Ovary (tissue), 9 donors: ENCODE data around the gene CFI. TPM values are rescaled to one million over a fixed set of nuclear protein-coding genes. Genes with fewer than 3 reads are reported as not detected.

Experiments used
- DNase-seq, 5 donors: peaks; one replicate each; pipeline ENCODE4 v3.0.0-alpha.2; 2019 to 2020
- H3K27ac ChIP-seq, 2 donors: fragments of 200-600 bp; one replicate each; pipeline versions ENCODE4 v1.5.1 to v1.8.0; 2019 to 2022
- H3K27me3 ChIP-seq: fragments of 200-600 bp; one replicate; pipeline ENCODE4 v1.8.0; 2022
- H3K36me3 ChIP-seq: fragments of 200-600 bp; sonication (generic); one replicate; pipeline ENCODE4 v1.5.1; 2019
- H3K4me1 ChIP-seq: one replicate; pipeline ENCODE4 v1.8.1; 2013; ENCODE audit warnings: mild to moderate bottlenecking, moderate library complexity; ENCODE audit not compliant: insufficient read depth
- H3K4me3 ChIP-seq: fragments of 200-600 bp; sonication (generic); one replicate; pipeline ENCODE4 v1.5.1; 2017
- H3K9me3 ChIP-seq, 2 donors: fragments of 200-600 bp in 1 of 2; sonication (generic) in 1 of 2; one replicate each; pipeline versions ENCODE4 v1.5.1 to v1.8.1; 2013 to 2019; ENCODE audit warnings: mild to moderate bottlenecking in 1 of 2, moderate library complexity in 1 of 2
- EP300 ChIP-seq: sonication (generic); formaldehyde crosslinking; IDR thresholded peaks from one replicate; pipeline ENCODE4 v1.6.1; 2017; ENCODE audit warnings: antibody characterized with exemption
- POLR2A ChIP-seq: fragments of 450-650 bp; IDR thresholded peaks from one replicate; pipeline ENCODE4 v1.6.1; 2017; ENCODE audit warnings: antibody characterized with exemption, mild to moderate bottlenecking, moderate library complexity
- WGBS, 3 donors: extraction: QIAGEN DNeasy Blood & Tissue Kit in 1 of 3; methylation state at CpG; one replicate each; pipeline versions ENCODE4 v1.1.5 to v1.1.7; 2013 to 2017; 5-methylcytosine and 5-hydroxymethylcytosine counted together
- intact Hi-C, 4 donors: fragments of 100-400 bp; cut with DNase I; formaldehyde crosslinking; loops; one replicate each; pipeline versions ENCODE4 v1.11.0 to v1.15.1; 2022 to 2023
- polyA plus RNA-seq, 2 donors: library from polyadenylated mRNA; stranded (reverse); fragments of 200-250 nt in 1 of 2; fragments of 350-450 nt in 1 of 2; fragmentation: Illumina TruSeq in 1 of 2; extraction: RNeasy Lipid Tissue Mini Kit (QIAGEN cat#74804) in 1 of 2; gene quantifications; one replicate each; pipeline ENCODE4 v1.2.3, GENCODE V29; 2013 to 2014
- total RNA-seq, 7 donors: library from RNA; depleted of rRNA in 2 of 7; stranded (reverse); fragments of >200 nt in 2 of 7; fragmentation: NEBNext Ultra II Directional in 3 of 7; extraction: Animal tissue kit (Norgen Biotek cat#: 25700) in 3 of 7; gene quantifications; one replicate each; pipeline versions ENCODE4 v1.1.0 to v1.2.4, GENCODE V29; 2016 to 2023
- TF ChIP-seq, protein P1 (sequence below), 3 donors: fragments of 450-650 bp in 2 of 3; fragments of 200-600 bp in 1 of 3; IDR thresholded peaks; one replicate each; pipeline versions ENCODE4 v1.5.1 to v1.8.0; 2016 to 2022; ENCODE audit warnings: antibody characterized with exemption in 3 of 3, mild to moderate bottlenecking in 1 of 3
- donor health status: DM: no; HTN: no; CAD: no; lungs with moderate emphysema.
- donor health status: DM: no; HTN: no; CAD: no.
- donor health status: Bipolar disorder and iron deficiency.
- donor health status: DM: yes; HTN: yes; CAD: no.
- donor health status: DM: no; HTN: no; CAD: no.
- donor health status: DM: yes; HTN: yes; CAD: no.

CFI gene
- total and polyA plus RNA-seq, 9 donors: 13.1 to 112 (median 38.2) TPM

DNA sequence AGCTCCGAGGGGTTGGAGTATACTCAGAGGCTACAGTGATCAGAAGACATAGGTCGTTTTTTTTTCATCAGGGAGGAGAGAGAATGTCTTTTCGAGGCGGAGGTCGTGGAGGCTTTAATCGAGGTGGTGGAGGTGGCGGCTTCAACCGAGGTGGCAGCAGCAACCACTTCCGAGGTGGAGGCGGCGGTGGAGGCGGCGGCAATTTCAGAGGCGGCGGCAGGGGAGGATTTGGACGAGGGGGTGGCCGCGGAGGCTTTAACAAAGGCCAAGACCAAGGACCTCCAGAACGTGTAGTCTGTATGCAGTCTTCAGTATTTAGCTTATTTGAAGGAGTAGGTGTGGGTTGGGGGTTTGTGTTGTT is 14.3 kb upstream of the CFI start:
- intact Hi-C loops: loop anchor here in 2 of 4 donors (5.0 to 10.0 kb wide), 3 partner anchors 81 to 384 kb away; partner anchors contain the start of genes CASP6 (in 2 of the 2), PLA2G12A (in 1 of the 2) and SEC24B (in 1 of the 2)
- Histone ChIP-seq H3K27me3 (no peaks in the 10 kb centered on the region), H3K4me1 (peaks cover 4% of the 10 kb centered on the region), H3K27ac (peak overlapping the region; percentile 23 to 72), H3K9me3 (no peaks in the 10 kb centered on the region), H3K36me3 (no peaks in the 10 kb centered on the region), H3K4me3 (peak overlapping the region; percentile 85)
- 0 to 1% (median 0%) methylated on average over 19 of the region's 19 CpGs for WGBS, 3 donors
- TF ChIP-seq, protein P1, sequence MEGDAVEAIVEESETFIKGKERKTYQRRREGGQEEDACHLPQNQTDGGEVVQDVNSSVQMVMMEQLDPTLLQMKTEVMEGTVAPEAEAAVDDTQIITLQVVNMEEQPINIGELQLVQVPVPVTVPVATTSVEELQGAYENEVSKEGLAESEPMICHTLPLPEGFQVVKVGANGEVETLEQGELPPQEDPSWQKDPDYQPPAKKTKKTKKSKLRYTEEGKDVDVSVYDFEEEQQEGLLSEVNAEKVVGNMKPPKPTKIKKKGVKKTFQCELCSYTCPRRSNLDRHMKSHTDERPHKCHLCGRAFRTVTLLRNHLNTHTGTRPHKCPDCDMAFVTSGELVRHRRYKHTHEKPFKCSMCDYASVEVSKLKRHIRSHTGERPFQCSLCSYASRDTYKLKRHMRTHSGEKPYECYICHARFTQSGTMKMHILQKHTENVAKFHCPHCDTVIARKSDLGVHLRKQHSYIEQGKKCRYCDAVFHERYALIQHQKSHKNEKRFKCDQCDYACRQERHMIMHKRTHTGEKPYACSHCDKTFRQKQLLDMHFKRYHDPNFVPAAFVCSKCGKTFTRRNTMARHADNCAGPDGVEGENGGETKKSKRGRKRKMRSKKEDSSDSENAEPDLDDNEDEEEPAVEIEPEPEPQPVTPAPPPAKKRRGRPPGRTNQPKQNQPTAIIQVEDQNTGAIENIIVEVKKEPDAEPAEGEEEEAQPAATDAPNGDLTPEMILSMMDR (IDR thresholded peaks at IDR 0.05): no peak
- TF ChIP-seq EP300: no peak
- no peak for TF ChIP-seq POLR2A
- DNase-seq: peak in 2 of 5 donors; percentile 29 to 41

GRCh38 chr4:109815151-109816081 is 13.6 kb upstream of the CFI start, which contains the start of gene GAR1:
Gene GAR1, plus strand, starts transcription at chr4:109815762. Its CDS starts 403 bp downstream, at chr4:109816165.
- Histone ChIP-seq H3K4me1 (peaks cover 4% of the 10 kb centered on the region), H3K4me3 (peak within 1 kb of the TSS; percentile 85), H3K9me3 (no peaks in the 10 kb centered on the region), H3K36me3 (no peaks in the 10 kb centered on the region), H3K27ac (peak within 1 kb of the TSS; percentile 23 to 72), H3K27me3 (no peaks in the 10 kb centered on the region)
- peak; percentile 83 to 87 (median 84) for DNase-seq
- TF ChIP-seq EP300 (no peak), POLR2A (no peak)
- intact Hi-C loops: loop anchor here in 2 of 4 donors (5.0 to 10.0 kb wide), 3 partner anchors 81 to 383 kb away; partner anchors contain the start of genes CASP6 (in 2 of the 2), PLA2G12A (in 1 of the 2) and SEC24B (in 1 of the 2)
- 0 to 1% (median 0%) methylated on average over 53 of the region's 53 CpGs for WGBS, 3 donors

- intact Hi-C loops: loop anchor here in 2 of 4 donors (5.0 to 10.0 kb wide), 3 partner anchors 77 to 379 kb away; partner anchors contain the start of genes CASP6 (in 2 of the 2), PLA2G12A (in 1 of the 2) and SEC24B (in 1 of the 2)
- TF ChIP-seq POLR2A (no peak), EP300 (no peak)
- TF ChIP-seq, protein P1 (IDR thresholded peaks at IDR 0.05): no peak
- 61 to 63% (median 62%) methylated on average over 3 of the region's 3 CpGs for WGBS, 3 donors
These were observed 9.9 kb upstream of the CFI start for GRCh38 chr4:109811707-109812106.

DNA sequence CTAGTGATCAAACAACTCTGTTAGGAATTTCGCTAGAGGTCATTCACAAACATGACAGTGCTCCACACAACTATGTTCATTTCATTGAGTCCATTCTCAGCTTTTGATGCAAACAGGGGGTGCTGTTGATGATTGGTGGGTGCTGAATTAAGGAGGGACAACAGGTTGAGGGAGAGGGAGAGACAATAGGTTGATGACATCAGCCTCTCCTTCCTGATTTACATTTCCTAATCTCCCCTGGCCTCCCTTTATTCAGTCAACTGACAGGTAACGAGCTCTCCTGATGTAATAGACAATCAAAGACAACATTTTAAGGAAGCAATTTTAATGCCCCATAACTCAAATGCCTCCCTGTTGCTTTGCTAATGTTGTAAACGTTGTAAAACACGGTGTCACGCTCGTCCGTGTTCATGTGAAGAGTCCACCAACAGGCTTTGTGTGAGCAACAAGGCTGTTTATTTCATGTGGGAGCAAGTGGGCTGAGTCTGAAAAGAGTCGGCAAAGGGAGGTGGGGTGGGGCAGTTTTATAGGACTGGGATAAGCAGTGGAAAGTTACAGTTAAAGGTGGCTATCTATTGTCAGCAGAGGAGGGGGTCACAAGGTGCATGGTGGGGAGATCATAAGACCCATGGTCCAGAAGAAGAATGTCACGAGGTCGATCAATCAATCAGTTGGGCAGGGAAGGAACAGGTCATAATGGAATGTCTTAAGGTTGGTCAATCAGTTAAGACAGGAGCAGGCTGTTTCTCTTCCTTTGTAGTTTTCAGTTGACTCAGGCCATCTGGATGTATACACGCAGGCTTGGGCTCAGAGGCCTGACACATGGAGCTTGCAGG is 9.0 kb upstream of the CFI start:
- intact Hi-C loops: loop anchor here in 2 of 4 donors (5.0 to 10.0 kb wide), 3 partner anchors 76 to 378 kb away; partner anchors contain the start of genes CASP6 (in 2 of the 2), PLA2G12A (in 1 of the 2) and SEC24B (in 1 of the 2)
- H3K27me3 ChIP-seq: no peaks in the 10 kb centered on the region
- no peak for TF ChIP-seq POLR2A
- no peak for TF ChIP-seq EP300
- TF ChIP-seq, protein P1 (IDR thresholded peaks at IDR 0.05): no peak
- DNase-seq: no peak
- H3K9me3 ChIP-seq: no peaks in the 10 kb centered on the region
- H3K36me3 ChIP-seq: no peaks in the 10 kb centered on the region
- H3K27ac ChIP-seq: no peak overlapping the region
- 58 to 63% (median 62%) methylated on average over 11 of the region's 11 CpGs for WGBS, 3 donors
- no peaks in the 10 kb centered on the region for H3K4me1 ChIP-seq
- H3K4me3 ChIP-seq: no peak overlapping the region

More at GRCh38 chr4:109811707-109812106, 9.9 kb upstream of the CFI start:
- Histone ChIP-seq H3K9me3 (no peaks in the 10 kb centered on the region), H3K27ac (no peak overlapping the region), H3K4me3 (no peak overlapping the region), H3K4me1 (peaks cover 2% of the 10 kb centered on the region), H3K36me3 (no peaks in the 10 kb centered on the region), H3K27me3 (no peaks in the 10 kb centered on the region)
- DNase-seq: no peak
